DOHH2 (cell line): ENCODE data around the gene SCN3B.

Experiments used
- CTCF ChIP-seq: fragments of 200-600 bp; sonication (generic); IDR thresholded peaks from one replicate; pipeline ENCODE4 v1.5.1; 2014; ENCODE audit warnings: antibody characterized with exemption, mild to moderate bottlenecking, low read depth, low read length; ENCODE audit not compliant: poor library complexity, severe bottlenecking
- EZH2phosphoT487 ChIP-seq: fragments of 200-600 bp; sonication (generic); IDR thresholded peaks from 2 replicates; pipeline ENCODE4 v1.6.1; 2017; ENCODE audit warnings: borderline replicate concordance, mild to moderate bottlenecking, antibody characterized with exemption, low read length, moderate library complexity, mixed read lengths

- no peak for TF ChIP-seq CTCF
- no peak for TF ChIP-seq EZH2phosphoT487
Observed at GRCh38 chr11:123670081-123670480, 15.7 kb upstream of the SCN3B start.
